ENCODE data around the gene PNPLA5. TPM values are rescaled to one million over a fixed set of nuclear protein-coding genes. Genes with fewer than 3 reads are reported as not detected.
A peak's percentile ranks its signal among the peaks of the same experiment; 100 is the strongest.

PNPLA5 gene
- total RNA-seq, 1 donor from 2014 or later = not detected

GRCh38 chr22:43860126-43860525 lies 31.7 kb downstream of the PNPLA5 start:
- no peaks in the 10 kb centered on the region for H3K36me3 Mint-ChIP-seq
- H3K4me1 Mint-ChIP-seq (ENCODE audit: unreplicated experiment) = peaks cover 5% of the 10 kb centered on the region
- DNase-seq (ENCODE audit: extremely low spot score, unreplicated experiment) = no peak

DNA sequence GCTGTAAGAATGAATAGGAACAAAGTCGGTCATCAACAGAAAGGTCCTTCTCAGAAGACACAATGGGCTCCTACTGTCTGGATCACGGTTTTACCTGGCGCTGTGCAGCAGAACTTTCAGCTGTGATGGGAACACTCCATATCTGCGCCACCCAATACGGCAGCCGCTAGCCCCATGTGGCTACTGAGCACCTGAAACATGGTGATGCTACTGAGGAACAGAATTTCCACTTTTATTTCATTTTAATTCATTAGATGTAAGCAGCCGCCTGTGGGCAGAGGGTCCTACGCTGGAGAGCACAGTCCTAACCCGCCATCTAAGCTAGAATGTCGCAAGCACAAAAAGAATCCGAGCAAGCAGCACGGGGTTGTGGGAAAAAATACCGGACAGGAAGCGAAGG lies 32.2 kb downstream of the PNPLA5 start:
- H3K27me3 Mint-ChIP-seq = peaks cover 27% of the 10 kb centered on the region
- no peak for DNase-seq (ENCODE audit: extremely low spot score, unreplicated experiment)
- H3K4me3 Mint-ChIP-seq = peak overlapping the region; percentile 52
- no peaks in the 10 kb centered on the region for H3K36me3 Mint-ChIP-seq
- H3K27ac Mint-ChIP-seq = no peak overlapping the region
- H3K4me1 Mint-ChIP-seq (ENCODE audit: unreplicated experiment) = peaks cover 5% of the 10 kb centered on the region
- TF ChIP-seq, protein P1, sequence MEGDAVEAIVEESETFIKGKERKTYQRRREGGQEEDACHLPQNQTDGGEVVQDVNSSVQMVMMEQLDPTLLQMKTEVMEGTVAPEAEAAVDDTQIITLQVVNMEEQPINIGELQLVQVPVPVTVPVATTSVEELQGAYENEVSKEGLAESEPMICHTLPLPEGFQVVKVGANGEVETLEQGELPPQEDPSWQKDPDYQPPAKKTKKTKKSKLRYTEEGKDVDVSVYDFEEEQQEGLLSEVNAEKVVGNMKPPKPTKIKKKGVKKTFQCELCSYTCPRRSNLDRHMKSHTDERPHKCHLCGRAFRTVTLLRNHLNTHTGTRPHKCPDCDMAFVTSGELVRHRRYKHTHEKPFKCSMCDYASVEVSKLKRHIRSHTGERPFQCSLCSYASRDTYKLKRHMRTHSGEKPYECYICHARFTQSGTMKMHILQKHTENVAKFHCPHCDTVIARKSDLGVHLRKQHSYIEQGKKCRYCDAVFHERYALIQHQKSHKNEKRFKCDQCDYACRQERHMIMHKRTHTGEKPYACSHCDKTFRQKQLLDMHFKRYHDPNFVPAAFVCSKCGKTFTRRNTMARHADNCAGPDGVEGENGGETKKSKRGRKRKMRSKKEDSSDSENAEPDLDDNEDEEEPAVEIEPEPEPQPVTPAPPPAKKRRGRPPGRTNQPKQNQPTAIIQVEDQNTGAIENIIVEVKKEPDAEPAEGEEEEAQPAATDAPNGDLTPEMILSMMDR (conservative IDR thresholded peaks at IDR 0.05) = no peak
- H3K9me3 Mint-ChIP-seq = peaks cover 5% of the 10 kb centered on the region

More at GRCh38 chr22:43860126-43860525, 31.7 kb downstream of the PNPLA5 start:
- peaks cover 32% of the 10 kb centered on the region for H3K27me3 Mint-ChIP-seq
- TF ChIP-seq, protein P1 (conservative IDR thresholded peaks at IDR 0.05) = no peak
- H3K9me3 Mint-ChIP-seq = peaks cover 5% of the 10 kb centered on the region
- no peak overlapping the region for H3K27ac Mint-ChIP-seq
- peak overlapping the region; percentile 55 for H3K4me3 Mint-ChIP-seq

- DNase-seq (ENCODE audit: extremely low spot score, unreplicated experiment) = no peak
- Mint-ChIP-seq H3K4me1 (ENCODE audit: unreplicated experiment) (peaks cover 5% of the 10 kb centered on the region), H3K9me3 (peaks cover 5% of the 10 kb centered on the region), H3K36me3 (no peaks in the 10 kb centered on the region), H3K27me3 (peaks cover 23% of the 10 kb centered on the region), H3K27ac (no peak overlapping the region), H3K4me3 (peak overlapping the region; percentile 52)
- TF ChIP-seq, protein P1 (conservative IDR thresholded peaks at IDR 0.05) = no peak
Observed at GRCh38 chr22:43859176-43859575, 32.6 kb downstream of the PNPLA5 start.

- DNase-seq (ENCODE audit: extremely low spot score, unreplicated experiment) = no peak
- H3K36me3 Mint-ChIP-seq = no peaks in the 10 kb centered on the region
- H3K27ac Mint-ChIP-seq = no peak overlapping the region
- H3K27me3 Mint-ChIP-seq = peaks cover 14% of the 10 kb centered on the region
- no peak overlapping the region for H3K4me3 Mint-ChIP-seq
- TF ChIP-seq, protein P1 (conservative IDR thresholded peaks at IDR 0.05) = no peak
- peaks cover 5% of the 10 kb centered on the region for H3K4me1 Mint-ChIP-seq (ENCODE audit: unreplicated experiment)
- peaks cover 5% of the 10 kb centered on the region for H3K9me3 Mint-ChIP-seq
Observed at GRCh38 chr22:43858156-43858895, 33.5 kb downstream of the PNPLA5 start.

DNA sequence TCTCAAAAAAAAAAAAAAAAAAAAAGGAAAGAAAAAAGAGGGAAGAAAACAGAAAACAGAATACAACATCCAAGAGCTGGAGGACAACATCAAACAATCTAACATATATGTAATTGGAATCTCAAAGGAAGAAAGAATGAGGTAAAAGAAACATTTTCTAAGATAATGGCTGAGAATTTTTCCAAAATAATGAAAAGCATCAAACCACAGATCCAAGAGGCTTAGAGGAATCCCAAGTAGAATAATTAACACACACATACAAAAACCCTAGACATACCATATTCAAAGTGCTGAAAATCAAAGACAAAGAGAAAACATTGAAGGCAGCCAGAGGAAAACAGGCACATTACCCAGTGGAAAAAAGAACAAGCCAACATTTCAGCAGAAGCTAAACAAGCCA lies 34.4 kb downstream of the PNPLA5 start:
- no peak for DNase-seq (ENCODE audit: extremely low spot score, unreplicated experiment)
- Mint-ChIP-seq H3K4me3 (no peak overlapping the region), H3K27me3 (peaks cover 12% of the 10 kb centered on the region), H3K9me3 (peaks cover 5% of the 10 kb centered on the region), H3K36me3 (no peaks in the 10 kb centered on the region), H3K27ac (no peak overlapping the region), H3K4me1 (ENCODE audit: unreplicated experiment) (peaks cover 5% of the 10 kb centered on the region)
- TF ChIP-seq, protein P1 (conservative IDR thresholded peaks at IDR 0.05) = no peak

Data from type B pancreatic cell (in vitro differentiated cells).